ENCODE data around the gene ZDHHC16.
A peak's percentile ranks its signal among the peaks of the same experiment; 100 is the strongest.
"Not testable (repeated sequence)": the region's sequence is repeated elsewhere in the genome, so short reads cannot be mapped to it uniquely, and the experiment has no call there.

Gene ZDHHC16

DNA sequence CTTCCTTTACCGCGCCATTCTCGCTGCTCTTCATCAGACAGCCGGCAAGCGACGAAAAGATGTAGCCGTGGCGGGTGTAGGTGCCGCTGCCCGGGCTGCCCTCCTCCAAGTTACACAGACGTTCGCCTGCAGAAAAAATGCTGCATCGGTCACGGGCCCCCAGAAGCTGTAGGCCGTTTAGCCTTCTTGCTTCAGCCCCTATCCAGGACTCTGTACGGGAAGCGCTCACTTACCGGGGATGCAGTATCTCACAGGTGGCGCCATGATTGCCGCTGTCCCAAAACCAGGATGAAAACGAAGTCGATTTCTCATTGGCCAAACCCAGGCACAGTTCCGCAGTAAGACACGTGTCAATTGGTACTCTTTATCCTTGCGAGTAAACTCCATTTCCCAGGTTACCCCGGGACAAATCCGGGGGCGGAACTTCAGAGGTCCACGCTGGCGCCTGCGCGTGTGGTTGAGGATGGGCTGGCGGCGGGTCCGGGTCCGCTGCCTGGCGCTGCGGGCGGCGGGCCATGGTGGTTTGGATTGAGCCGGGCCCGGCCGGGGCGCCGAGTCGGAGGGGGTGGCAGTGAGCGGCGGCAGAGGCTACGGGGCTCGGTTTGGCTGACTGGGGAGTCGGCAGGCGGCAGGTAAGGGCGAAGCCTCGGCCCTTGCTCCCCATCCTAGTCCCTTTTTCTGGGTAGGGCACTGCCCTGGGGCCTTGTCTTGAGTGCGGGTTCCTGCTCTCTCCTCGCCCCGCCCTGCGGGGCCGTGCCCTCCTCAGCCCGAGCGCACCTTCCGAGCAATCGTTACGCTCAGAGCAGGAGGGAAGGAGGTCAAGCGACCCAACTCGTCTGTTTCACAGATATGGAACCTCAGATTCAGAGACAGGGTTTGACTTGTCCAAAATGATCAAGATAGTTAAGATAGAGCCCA, at the start of gene ZDHHC16, which contains the start of gene EXOSC1:
ZDHHC16 (plus strand) TSS at position 454 of the 918 bp plus-strand sequence. CDS start 5,501 bp downstream, outside the sequence.
EXOSC1 (minus strand) TSS at position 285 of the 918 bp plus-strand sequence; CDS start at position 264, 21 bp downstream.
- peak; percentile 81 for DNase-seq (ENCODE audit: low read depth)

DNA sequence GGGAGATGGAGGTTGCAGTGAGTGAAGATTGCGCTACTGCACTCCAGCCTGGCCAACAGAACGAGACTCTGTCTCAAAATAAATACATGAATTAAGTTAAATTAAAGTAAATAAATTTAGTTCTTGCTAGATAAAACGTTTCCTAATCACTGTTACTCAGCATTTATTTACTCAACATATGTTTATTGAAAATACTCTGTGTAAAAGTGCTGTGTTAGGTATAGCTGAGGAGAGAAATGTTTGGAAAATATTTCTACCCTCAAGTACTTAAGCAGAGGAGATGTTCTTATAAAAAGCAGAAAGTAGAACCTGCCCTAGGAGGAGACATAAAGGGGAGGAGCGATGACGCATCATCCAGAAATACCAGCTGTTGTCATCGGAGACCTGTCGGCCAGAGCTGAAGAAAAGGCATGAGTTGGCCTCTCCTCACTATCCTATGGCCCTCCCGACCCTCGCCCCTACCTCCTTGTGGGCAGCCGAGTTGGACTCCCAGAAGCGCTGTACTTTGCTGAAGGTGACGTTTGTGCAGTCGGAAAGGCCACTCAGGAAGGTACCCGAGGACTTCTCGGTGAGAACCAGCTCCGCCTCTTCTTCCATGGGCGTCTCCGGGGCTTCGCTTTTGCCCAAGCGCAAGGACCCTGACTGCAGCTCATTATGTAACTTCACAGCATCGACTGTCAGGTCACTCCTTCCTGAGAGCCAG, 46.0 kb upstream of the ZDHHC16 start:
- DNase-seq (ENCODE audit: low read depth): no peak

DNA sequence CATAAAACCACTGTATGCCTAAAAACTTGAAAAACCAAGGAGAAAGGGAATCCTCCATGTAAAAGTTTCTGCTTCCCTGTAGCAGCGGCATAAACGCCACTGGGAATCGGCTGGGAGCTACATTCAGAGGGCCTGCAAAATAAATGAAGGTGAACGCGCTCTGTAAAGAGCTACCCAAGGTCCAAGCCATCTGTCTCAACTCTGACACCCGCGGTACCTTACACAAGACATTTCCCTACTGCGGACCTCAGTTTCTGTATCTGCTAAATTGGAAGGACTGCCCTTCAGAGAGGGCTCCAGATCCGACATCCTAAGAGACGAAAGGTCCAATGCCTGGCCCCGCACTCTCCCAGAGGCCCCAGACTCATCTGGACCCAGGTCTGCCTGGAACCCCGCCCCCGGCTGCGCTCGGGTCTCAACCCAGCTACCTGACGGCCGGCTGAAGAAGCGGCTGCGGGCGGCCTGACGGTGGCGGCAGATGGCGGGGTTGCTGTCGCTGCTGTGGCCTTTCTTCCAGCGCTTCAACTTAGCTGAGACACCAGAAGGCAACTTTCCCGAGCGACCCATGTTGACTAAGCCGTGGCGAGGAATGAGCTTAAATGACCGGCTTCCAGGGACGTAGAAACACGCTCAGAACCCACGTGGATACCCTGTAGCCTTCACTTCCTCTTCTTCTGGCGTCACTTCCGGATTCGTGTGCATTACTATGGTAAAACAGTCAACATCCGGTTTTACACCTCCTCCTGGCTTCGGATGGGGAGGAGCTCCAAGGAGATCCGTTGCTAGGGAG, 45.1 kb upstream of the ZDHHC16 start, which contains the start of gene RRP12:
RRP12 (minus strand) TSS at position 676 of the 790 bp plus-strand sequence; CDS start at position 567, 109 bp downstream.
- DNase-seq (ENCODE audit: low read depth): peak; percentile 56

- DNase-seq (ENCODE audit: low read depth): no peak
These were observed 44.5 kb upstream of the ZDHHC16 start for GRCh38 chr10:97401455-97401919.

DNA sequence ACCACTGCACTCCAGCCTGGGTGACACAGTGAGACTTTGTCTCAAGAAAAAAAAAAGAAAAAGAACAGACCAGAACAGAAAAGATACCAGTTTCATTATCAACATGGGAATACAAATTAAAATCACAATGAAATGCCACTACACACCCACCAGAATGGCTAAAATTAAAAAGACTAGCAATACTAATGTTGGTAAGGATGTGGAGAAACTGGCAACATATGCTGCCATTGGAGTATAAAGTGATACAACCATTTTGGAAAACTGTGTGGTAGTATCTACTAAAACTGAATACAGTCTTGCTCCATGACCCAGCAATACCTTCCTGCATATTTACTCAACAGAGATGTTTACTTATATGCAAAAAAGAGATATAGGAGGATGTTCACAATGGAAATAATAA, 41.9 kb upstream of the ZDHHC16 start:
- DNase-seq (ENCODE audit: low read depth): no peak

DNA sequence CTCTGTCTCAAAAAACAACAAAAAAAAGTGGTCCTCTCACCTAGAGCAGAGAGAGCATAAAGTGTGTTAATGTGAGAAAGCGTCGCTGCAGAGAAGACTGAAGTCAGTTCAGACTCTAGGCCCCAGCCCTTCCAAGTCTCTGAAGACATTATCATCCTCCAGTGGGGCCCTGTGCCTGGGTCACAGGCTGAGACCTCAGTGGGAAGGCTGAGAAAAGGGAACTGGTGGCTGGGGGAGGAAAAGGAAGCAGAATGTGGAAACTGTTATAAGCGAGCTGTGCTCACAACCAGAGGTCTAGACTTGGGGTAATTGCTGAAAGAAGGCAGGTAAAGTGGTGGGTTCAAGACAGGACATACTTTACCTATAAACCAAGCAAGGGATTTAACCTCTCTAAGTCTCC, 39.9 kb upstream of the ZDHHC16 start:
- no peak for DNase-seq (ENCODE audit: low read depth)

DNA sequence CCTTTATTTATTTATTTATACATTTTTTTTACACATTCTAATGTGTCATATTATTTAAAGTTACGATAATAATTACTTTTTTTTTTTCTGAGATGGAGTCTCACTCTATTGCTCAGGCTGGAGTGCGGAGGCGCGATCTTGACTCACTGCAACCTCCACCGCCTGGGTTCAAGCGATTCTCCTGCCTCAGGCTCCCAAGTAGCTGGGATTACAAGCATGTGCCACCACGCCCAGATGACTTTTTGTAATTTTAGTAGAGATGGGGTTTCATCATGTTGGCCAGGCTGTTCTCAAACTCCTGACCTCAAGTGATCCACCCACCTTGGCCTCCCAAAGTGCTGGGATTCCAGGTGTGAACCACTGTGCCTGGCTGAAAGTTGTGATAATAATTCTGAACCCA, 39.5 kb upstream of the ZDHHC16 start:
- DNase-seq (ENCODE audit: low read depth): not testable (repeated sequence)

GRCh38 chr10:97407211-97407951, 38.6 kb upstream of the ZDHHC16 start:
- DNase-seq (ENCODE audit: low read depth): no peak

GRCh38 chr10:97407952-97408248, 38.1 kb upstream of the ZDHHC16 start:
- no peak for DNase-seq (ENCODE audit: low read depth)

DNA sequence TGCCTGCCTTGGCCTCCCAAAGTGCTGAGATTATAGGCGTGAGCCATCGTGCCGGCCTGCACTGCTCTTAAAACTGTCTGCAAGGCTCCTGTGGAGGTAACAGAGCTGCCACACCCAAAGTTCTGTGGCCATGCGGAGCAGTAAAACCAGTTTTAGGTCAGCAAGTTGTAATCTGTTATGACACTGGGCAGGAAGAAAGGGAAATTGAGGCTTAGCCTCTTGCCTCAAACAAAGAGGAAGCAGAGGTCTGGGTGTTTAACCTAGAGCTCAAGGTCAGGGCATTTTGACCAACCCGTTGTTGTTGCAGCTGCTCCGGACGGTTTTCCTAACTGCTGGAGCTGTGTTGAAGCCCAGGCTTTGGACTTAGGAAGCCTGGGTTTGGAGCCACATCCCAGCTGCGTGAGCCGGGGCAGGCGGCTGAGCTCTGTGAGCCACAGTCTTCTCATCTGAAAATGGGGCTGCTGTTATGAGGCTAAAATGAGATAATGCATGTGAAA, 37.4 kb upstream of the ZDHHC16 start:
- no peak for DNase-seq (ENCODE audit: low read depth)

- no peak for DNase-seq (ENCODE audit: low read depth)
These were observed 34.6 kb upstream of the ZDHHC16 start for GRCh38 chr10:97411406-97411805.

GRCh38 chr10:97412891-97413304, 33.1 kb upstream of the ZDHHC16 start:
- no peak for DNase-seq (ENCODE audit: low read depth)

- DNase-seq (ENCODE audit: low read depth): no peak
These were observed 29.4 kb upstream of the ZDHHC16 start for GRCh38 chr10:97416565-97416964.

GRCh38 chr10:97423757-97424098, 22.2 kb upstream of the ZDHHC16 start:
- not testable (repeated sequence) for DNase-seq (ENCODE audit: low read depth)

DNA sequence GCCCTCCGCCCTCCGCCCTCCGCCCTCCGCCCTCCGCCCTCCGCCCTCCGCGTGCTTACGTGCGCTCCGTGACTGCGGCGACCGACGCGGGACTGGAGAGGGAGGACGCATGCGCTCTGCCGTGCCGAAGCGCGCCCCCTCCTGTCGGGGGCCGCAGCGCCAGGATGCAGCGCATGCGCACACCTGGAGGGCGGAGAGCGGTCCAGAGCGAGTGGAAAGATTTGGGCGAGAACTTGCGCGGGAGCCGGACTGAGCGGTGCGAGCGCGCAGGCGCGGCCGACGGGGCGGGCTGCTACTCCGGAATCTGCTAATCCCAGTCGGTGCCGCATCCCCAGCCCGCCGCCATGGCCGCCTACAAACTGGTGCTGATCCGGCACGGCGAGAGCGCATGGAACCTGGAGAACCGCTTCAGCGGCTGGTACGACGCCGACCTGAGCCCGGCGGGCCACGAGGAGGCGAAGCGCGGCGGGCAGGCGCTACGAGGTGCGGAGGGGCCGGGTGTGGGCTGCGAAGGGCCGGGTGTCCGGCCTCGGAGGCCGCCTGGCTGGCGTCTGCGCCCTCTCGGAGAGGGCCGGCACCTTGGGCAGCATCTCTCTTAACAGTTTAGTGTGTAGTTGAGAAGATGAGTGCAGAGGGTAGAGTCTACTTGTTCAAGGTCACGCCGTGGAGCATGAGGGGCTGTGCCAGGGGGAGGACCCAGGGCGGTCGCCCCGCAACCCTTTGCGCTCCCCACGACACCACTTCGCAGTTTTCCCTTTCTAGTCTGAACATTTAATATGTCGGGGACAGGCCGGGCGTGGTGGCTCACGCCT, 19.8 kb upstream of the ZDHHC16 start, which contains the start of gene PGAM1:
PGAM1 (plus strand) TSS at position 228 of the 812 bp plus-strand sequence; CDS start at position 345, 117 bp downstream.
- DNase-seq (ENCODE audit: low read depth): peak; percentile 86

GRCh38 chr10:97426776-97427570, 19.0 kb upstream of the ZDHHC16 start:
- no peak for DNase-seq (ENCODE audit: low read depth)

GRCh38 chr10:97427571-97428179, 18.3 kb upstream of the ZDHHC16 start:
- DNase-seq (ENCODE audit: low read depth): no peak

- DNase-seq (ENCODE audit: low read depth): no peak
These were observed 17.4 kb upstream of the ZDHHC16 start for GRCh38 chr10:97428572-97428981.

DNA sequence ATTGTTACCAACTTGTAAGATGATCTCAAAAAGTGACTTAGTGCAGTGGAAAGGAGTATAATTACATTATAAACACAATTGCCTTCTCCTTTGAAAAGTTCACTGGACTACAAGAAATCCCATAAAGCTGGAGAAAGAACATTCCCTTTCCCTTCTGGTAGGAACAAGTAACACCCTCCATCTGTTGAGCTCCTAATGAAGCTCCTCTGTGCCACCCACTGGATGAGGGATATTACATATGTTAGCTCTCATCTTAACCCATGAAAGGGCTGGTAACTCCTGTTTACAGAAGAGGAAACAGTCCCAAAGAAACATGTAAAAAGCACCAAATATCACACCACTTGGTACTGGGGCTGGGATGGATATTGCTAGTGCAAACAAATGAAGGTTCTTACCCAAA, 11.9 kb upstream of the ZDHHC16 start:
- DNase-seq (ENCODE audit: low read depth): no peak

Measured in stimulated activated CD8-positive, alpha-beta memory T cell treated with anti-CD3 and anti-CD28 coated beads, Interleukin-7, amount 100 ng/mL, for 24 hours (primary cell).